Astrocyte (in vitro differentiated cells and primary cell): ENCODE measurements around the gene USP3.

ENCODE experiments used
- EZH2 ChIP-seq: IDR thresholded peaks from 2 replicates; pipeline ENCODE4 v1.6.1; 2012; ENCODE audit warnings: mild to moderate bottlenecking, low read length, inconsistent platforms; ENCODE audit not compliant: insufficient read depth
- TF ChIP-seq, protein P1 (sequence below): IDR thresholded peaks from 2 replicates; pipeline ENCODE4 v1.5.1; 2011; ENCODE audit warnings: low read depth, mild to moderate bottlenecking, inconsistent platforms, low read length, moderate library complexity; ENCODE audit not compliant: insufficient read depth

DNA sequence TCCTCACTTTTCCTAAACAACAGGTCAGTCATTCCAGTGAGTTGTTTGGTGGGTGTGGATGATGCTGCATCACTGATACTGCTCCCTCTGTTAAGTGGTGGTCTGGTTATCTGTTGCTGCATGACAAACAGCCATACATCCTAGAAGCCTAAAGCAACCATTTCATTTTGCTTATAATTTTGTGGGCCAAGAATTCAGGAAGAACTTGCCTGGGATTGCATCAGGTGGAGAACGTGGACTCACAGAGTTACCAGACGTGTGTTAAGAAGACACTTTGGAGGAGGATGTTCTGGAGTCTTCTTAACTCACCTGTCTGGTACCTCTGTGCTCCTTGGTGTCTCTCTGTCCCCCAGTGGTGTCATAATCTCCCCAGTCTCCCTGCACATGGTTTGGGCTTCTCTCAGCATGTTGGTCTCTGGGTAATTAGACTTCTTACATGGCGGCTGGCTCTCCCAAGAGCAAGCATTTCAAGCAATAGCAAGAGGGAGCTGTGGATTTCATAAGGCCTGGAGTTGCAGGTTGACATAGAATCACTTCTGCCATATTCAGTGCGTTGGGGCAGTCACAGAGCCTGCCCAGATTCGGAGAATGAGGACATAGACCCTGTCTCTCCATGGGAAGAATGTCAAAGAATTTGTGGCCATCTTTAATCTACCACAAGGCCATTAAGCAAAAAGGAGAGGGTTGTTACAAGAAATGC lies 20.1 kb downstream of the USP3 start:
- TF ChIP-seq, protein P1, sequence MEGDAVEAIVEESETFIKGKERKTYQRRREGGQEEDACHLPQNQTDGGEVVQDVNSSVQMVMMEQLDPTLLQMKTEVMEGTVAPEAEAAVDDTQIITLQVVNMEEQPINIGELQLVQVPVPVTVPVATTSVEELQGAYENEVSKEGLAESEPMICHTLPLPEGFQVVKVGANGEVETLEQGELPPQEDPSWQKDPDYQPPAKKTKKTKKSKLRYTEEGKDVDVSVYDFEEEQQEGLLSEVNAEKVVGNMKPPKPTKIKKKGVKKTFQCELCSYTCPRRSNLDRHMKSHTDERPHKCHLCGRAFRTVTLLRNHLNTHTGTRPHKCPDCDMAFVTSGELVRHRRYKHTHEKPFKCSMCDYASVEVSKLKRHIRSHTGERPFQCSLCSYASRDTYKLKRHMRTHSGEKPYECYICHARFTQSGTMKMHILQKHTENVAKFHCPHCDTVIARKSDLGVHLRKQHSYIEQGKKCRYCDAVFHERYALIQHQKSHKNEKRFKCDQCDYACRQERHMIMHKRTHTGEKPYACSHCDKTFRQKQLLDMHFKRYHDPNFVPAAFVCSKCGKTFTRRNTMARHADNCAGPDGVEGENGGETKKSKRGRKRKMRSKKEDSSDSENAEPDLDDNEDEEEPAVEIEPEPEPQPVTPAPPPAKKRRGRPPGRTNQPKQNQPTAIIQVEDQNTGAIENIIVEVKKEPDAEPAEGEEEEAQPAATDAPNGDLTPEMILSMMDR: no peak
- TF ChIP-seq EZH2: no peak
